Measurements from ENCODE around the gene MEIS1.

MEIS1 gene

GRCh38 chr2:66532972-66533868 lies 98.3 kb downstream of the MEIS1 start:
- Mint-ChIP-seq H3K27me3 (no peaks in the 10 kb centered on the region), H3K4me3 (no peak overlapping the region), H3K9me3 (no peaks in the 10 kb centered on the region), H3K4me1 (ENCODE audit: low read depth) (no peaks in the 10 kb centered on the region), H3K36me3 (ENCODE audit: low read depth) (no peaks in the 10 kb centered on the region), H3K27ac (no peak overlapping the region)
- DNase-seq: no peak

- no peak overlapping the region for H3K27ac Mint-ChIP-seq
- no peaks in the 10 kb centered on the region for H3K27me3 Mint-ChIP-seq
- DNase-seq: no peak
- no peaks in the 10 kb centered on the region for H3K36me3 Mint-ChIP-seq (ENCODE audit: low read depth)
- H3K4me3 Mint-ChIP-seq: no peak overlapping the region
- H3K9me3 Mint-ChIP-seq: no peaks in the 10 kb centered on the region
- no peaks in the 10 kb centered on the region for H3K4me1 Mint-ChIP-seq (ENCODE audit: low read depth)
These were observed 99.5 kb downstream of the MEIS1 start for GRCh38 chr2:66534461-66534860.

- no peaks in the 10 kb centered on the region for H3K36me3 Mint-ChIP-seq (ENCODE audit: low read depth)
- no peaks in the 10 kb centered on the region for H3K27me3 Mint-ChIP-seq
- no peak overlapping the region for H3K4me3 Mint-ChIP-seq
- no peaks in the 10 kb centered on the region for H3K4me1 Mint-ChIP-seq (ENCODE audit: low read depth)
- no peaks in the 10 kb centered on the region for H3K9me3 Mint-ChIP-seq
- H3K27ac Mint-ChIP-seq: no peak overlapping the region
- no peak for DNase-seq
These were observed 100.8 kb downstream of the MEIS1 start for GRCh38 chr2:66535574-66536289.

- Mint-ChIP-seq H3K4me1 (ENCODE audit: low read depth) (no peaks in the 10 kb centered on the region), H3K4me3 (no peak overlapping the region), H3K27me3 (no peaks in the 10 kb centered on the region), H3K36me3 (ENCODE audit: low read depth) (no peaks in the 10 kb centered on the region), H3K27ac (no peak overlapping the region), H3K9me3 (no peaks in the 10 kb centered on the region)
- DNase-seq: no peak
These were observed 101.4 kb downstream of the MEIS1 start for GRCh38 chr2:66536290-66536673.

- no peaks in the 10 kb centered on the region for H3K9me3 Mint-ChIP-seq
- no peaks in the 10 kb centered on the region for H3K4me1 Mint-ChIP-seq (ENCODE audit: low read depth)
- no peaks in the 10 kb centered on the region for H3K36me3 Mint-ChIP-seq (ENCODE audit: low read depth)
- H3K4me3 Mint-ChIP-seq: no peak overlapping the region
- DNase-seq: no peak
- H3K27ac Mint-ChIP-seq: no peak overlapping the region
- no peaks in the 10 kb centered on the region for H3K27me3 Mint-ChIP-seq
These were observed 102.1 kb downstream of the MEIS1 start for GRCh38 chr2:66536997-66537396.

GRCh38 chr2:66538291-66538690 lies 103.4 kb downstream of the MEIS1 start:
- Mint-ChIP-seq H3K4me3 (no peak overlapping the region), H3K27me3 (no peaks in the 10 kb centered on the region), H3K27ac (no peak overlapping the region), H3K9me3 (no peaks in the 10 kb centered on the region), H3K4me1 (ENCODE audit: low read depth) (no peaks in the 10 kb centered on the region), H3K36me3 (ENCODE audit: low read depth) (no peaks in the 10 kb centered on the region)
- no peak for DNase-seq

- H3K27me3 Mint-ChIP-seq: no peaks in the 10 kb centered on the region
- no peaks in the 10 kb centered on the region for H3K9me3 Mint-ChIP-seq
- no peaks in the 10 kb centered on the region for H3K4me1 Mint-ChIP-seq (ENCODE audit: low read depth)
- no peak overlapping the region for H3K27ac Mint-ChIP-seq
- no peak for DNase-seq
- no peaks in the 10 kb centered on the region for H3K36me3 Mint-ChIP-seq (ENCODE audit: low read depth)
- no peak overlapping the region for H3K4me3 Mint-ChIP-seq
These were observed 104.5 kb downstream of the MEIS1 start for GRCh38 chr2:66539452-66539851.

GRCh38 chr2:66541646-66542045 lies 106.7 kb downstream of the MEIS1 start:
- no peak overlapping the region for H3K27ac Mint-ChIP-seq
- H3K27me3 Mint-ChIP-seq: peaks cover 6% of the 10 kb centered on the region
- no peak overlapping the region for H3K4me3 Mint-ChIP-seq
- no peak for DNase-seq
- no peaks in the 10 kb centered on the region for H3K4me1 Mint-ChIP-seq (ENCODE audit: low read depth)
- no peaks in the 10 kb centered on the region for H3K9me3 Mint-ChIP-seq
- no peaks in the 10 kb centered on the region for H3K36me3 Mint-ChIP-seq (ENCODE audit: low read depth)

GRCh38 chr2:66543257-66543767 lies 108.4 kb downstream of the MEIS1 start:
- DNase-seq: no peak
- Mint-ChIP-seq H3K4me3 (no peak overlapping the region), H3K36me3 (ENCODE audit: low read depth) (no peaks in the 10 kb centered on the region), H3K27ac (no peak overlapping the region), H3K4me1 (ENCODE audit: low read depth) (no peaks in the 10 kb centered on the region), H3K9me3 (no peaks in the 10 kb centered on the region), H3K27me3 (peaks cover 6% of the 10 kb centered on the region)

GRCh38 chr2:66544258-66544657 lies 109.3 kb downstream of the MEIS1 start:
- no peaks in the 10 kb centered on the region for H3K4me1 Mint-ChIP-seq (ENCODE audit: low read depth)
- H3K27me3 Mint-ChIP-seq: peaks cover 6% of the 10 kb centered on the region
- no peaks in the 10 kb centered on the region for H3K9me3 Mint-ChIP-seq
- H3K36me3 Mint-ChIP-seq (ENCODE audit: low read depth): no peaks in the 10 kb centered on the region
- no peak overlapping the region for H3K4me3 Mint-ChIP-seq
- DNase-seq: no peak
- H3K27ac Mint-ChIP-seq: no peak overlapping the region

GRCh38 chr2:66545258-66545657 lies 110.3 kb downstream of the MEIS1 start:
- Mint-ChIP-seq H3K27ac (no peak overlapping the region), H3K9me3 (no peaks in the 10 kb centered on the region), H3K4me3 (no peak overlapping the region), H3K36me3 (ENCODE audit: low read depth) (no peaks in the 10 kb centered on the region), H3K27me3 (peaks cover 6% of the 10 kb centered on the region), H3K4me1 (ENCODE audit: low read depth) (no peaks in the 10 kb centered on the region)
- DNase-seq: no peak

GRCh38 chr2:66547118-66547517 lies 112.2 kb downstream of the MEIS1 start:
- DNase-seq: no peak
- H3K36me3 Mint-ChIP-seq (ENCODE audit: low read depth): no peaks in the 10 kb centered on the region
- H3K9me3 Mint-ChIP-seq: no peaks in the 10 kb centered on the region
- H3K27me3 Mint-ChIP-seq: peaks cover 6% of the 10 kb centered on the region
- H3K4me3 Mint-ChIP-seq: no peak overlapping the region
- H3K27ac Mint-ChIP-seq: no peak overlapping the region
- no peaks in the 10 kb centered on the region for H3K4me1 Mint-ChIP-seq (ENCODE audit: low read depth)

- H3K27ac Mint-ChIP-seq: no peak overlapping the region
- no peaks in the 10 kb centered on the region for H3K4me1 Mint-ChIP-seq (ENCODE audit: low read depth)
- no peak overlapping the region for H3K4me3 Mint-ChIP-seq
- H3K9me3 Mint-ChIP-seq: no peaks in the 10 kb centered on the region
- H3K36me3 Mint-ChIP-seq (ENCODE audit: low read depth): no peaks in the 10 kb centered on the region
- no peak for DNase-seq
- H3K27me3 Mint-ChIP-seq: peaks cover 6% of the 10 kb centered on the region
These were observed 113.0 kb downstream of the MEIS1 start for GRCh38 chr2:66547887-66548286.

- H3K27ac Mint-ChIP-seq: no peak overlapping the region
- no peaks in the 10 kb centered on the region for H3K4me1 Mint-ChIP-seq (ENCODE audit: low read depth)
These were observed 113.5 kb downstream of the MEIS1 start for GRCh38 chr2:66548422-66548821.

GRCh38 chr2:66550826-66551225 lies 115.9 kb downstream of the MEIS1 start:
- H3K9me3 Mint-ChIP-seq: no peaks in the 10 kb centered on the region
- H3K27ac Mint-ChIP-seq: no peak overlapping the region
- peaks cover 4% of the 10 kb centered on the region for H3K27me3 Mint-ChIP-seq
- H3K36me3 Mint-ChIP-seq (ENCODE audit: low read depth): no peaks in the 10 kb centered on the region
- no peak overlapping the region for H3K4me3 Mint-ChIP-seq
- no peak for DNase-seq
- no peaks in the 10 kb centered on the region for H3K4me1 Mint-ChIP-seq (ENCODE audit: low read depth)

More at GRCh38 chr2:66548422-66548821, 113.5 kb downstream of the MEIS1 start:
- no peak for DNase-seq
- peaks cover 6% of the 10 kb centered on the region for H3K27me3 Mint-ChIP-seq
- H3K36me3 Mint-ChIP-seq (ENCODE audit: low read depth): no peaks in the 10 kb centered on the region
- H3K9me3 Mint-ChIP-seq: no peaks in the 10 kb centered on the region
- H3K4me3 Mint-ChIP-seq: no peak overlapping the region
